ENCODE data around the gene MEAK7.
"Not testable (repeated sequence)": the region's sequence is repeated elsewhere in the genome, so short reads cannot be mapped to it uniquely, and the experiment has no call there.

MEAK7 gene

DNA sequence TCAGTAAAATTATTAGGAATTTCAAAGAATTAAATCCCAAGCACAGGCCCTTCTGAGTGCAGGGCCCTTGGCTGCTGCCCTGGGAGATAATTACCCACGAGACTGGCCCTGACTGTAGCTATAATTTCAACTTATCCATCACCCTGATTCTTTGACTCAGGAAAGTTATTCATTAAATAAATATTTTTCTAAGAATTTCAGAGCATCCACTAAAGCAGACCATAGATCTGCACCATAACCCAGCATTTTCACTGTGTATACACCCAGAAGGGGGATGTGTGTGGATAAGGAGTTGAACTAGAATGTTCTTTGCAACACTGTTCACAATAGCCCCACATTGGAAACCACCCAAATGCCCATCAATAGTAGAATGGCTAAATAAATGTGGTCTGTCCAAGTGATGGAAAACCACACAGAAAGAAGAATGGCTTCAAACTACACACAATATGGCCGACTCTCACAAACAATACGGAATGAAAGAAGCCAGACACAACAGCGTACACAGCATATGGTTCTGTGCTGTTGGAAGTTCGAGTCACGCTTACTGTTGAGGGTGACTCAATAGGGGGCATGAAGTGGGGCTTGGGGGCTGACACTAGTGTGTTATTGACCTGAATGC lies 33.9 kb upstream of the MEAK7 start:
- Mint-ChIP-seq H3K4me3 (no peak overlapping the region), H3K36me3 (no peaks in the 10 kb centered on the region), H3K27ac (no peak overlapping the region), H3K4me1 (no peaks in the 10 kb centered on the region), H3K9me3 (no peaks in the 10 kb centered on the region)
- DNase-seq (ENCODE audit: low spot score in 2 of 2) (no peak), ATAC-seq (no peak)

DNA sequence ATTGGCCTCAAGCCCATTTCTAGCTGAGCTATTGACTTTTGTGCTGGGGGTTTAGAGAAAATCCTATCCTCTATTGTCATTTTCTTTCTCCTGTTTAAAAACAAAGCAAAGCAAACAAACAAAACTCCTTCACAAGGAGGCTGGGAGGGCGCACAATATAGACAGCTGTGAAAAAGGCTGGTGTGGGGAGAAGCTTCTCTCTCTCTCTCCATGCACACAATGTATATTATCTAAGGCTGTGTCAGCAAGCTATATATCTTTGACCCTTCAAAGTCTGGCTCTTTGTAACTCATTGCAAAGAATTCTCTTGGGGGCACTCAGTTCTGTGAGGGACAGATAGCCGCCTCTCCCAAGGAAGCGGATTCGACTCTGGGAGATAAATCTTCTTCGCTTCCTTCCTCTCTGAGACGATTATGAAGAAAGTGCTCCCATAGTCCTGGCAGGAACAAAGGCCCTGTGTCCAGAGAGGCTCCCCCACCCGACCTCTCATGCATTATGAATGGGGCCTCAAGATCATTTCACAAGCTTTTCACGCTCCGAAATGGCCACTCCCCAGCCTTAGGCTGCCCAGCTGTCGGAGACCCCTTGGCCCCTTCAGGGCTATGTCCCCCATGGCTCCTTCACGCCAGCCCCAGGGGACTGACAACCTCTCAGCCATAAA lies 33.2 kb upstream of the MEAK7 start:
- Mint-ChIP-seq H3K27ac (no peak overlapping the region), H3K4me3 (no peak overlapping the region), H3K36me3 (no peaks in the 10 kb centered on the region), H3K9me3 (no peaks in the 10 kb centered on the region), H3K4me1 (peaks cover 3% of the 10 kb centered on the region)
- ATAC-seq (no peak), DNase-seq (ENCODE audit: low spot score in 2 of 2) (no peak)

DNA sequence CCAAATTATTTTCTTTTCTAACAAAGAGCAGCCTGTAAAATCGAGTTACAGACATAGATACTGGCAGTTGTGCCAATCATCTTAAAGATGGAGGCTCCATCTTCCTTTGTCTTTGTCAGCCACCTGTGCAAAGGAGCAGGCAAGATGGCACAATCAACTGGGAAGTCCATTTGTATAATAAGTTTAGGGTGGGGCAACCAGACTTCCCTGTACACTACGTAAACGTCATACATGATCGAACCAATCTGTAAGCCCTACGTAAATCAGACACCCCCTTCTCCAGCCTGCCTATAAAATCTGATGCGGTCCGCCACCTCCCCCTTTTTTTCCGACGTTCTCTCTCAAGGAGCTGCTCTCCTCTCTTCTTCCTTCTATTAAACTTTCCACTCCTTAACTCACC lies 31.4 kb upstream of the MEAK7 start:
- DNase-seq (ENCODE audit: low spot score in 2 of 2) (no peak), ATAC-seq (no peak)
- Mint-ChIP-seq H3K9me3 (no peaks in the 10 kb centered on the region), H3K27ac (no peak overlapping the region), H3K4me1 (peaks cover 13% of the 10 kb centered on the region), H3K36me3 (no peaks in the 10 kb centered on the region), H3K4me3 (no peak overlapping the region)

DNA sequence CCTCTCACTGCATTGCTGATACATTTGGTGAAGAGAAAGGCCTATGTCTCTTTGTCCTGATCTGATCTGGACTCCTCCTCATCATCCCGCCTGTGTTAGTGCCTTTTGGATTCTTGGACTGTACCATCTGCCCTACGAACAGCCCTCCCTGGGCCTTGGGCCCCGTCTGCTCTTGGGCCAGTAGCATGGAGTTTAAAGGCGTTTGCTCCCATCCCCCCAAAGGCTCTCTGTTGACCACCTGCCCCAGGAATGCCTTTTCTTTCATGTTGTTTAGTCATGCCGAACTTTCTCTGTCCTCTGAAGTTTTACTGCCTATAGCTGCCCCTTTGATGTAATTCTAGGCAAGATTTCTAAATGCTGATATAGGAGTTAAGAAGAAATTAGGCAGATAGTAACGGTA lies 30.9 kb upstream of the MEAK7 start:
- DNase-seq (ENCODE audit: low spot score in 2 of 2) (no peak), ATAC-seq (no peak)
- Mint-ChIP-seq H3K9me3 (peaks cover 2% of the 10 kb centered on the region), H3K4me3 (no peak overlapping the region), H3K27ac (peak overlapping the region; percentile 50), H3K4me1 (peaks cover 13% of the 10 kb centered on the region), H3K36me3 (no peaks in the 10 kb centered on the region)

DNA sequence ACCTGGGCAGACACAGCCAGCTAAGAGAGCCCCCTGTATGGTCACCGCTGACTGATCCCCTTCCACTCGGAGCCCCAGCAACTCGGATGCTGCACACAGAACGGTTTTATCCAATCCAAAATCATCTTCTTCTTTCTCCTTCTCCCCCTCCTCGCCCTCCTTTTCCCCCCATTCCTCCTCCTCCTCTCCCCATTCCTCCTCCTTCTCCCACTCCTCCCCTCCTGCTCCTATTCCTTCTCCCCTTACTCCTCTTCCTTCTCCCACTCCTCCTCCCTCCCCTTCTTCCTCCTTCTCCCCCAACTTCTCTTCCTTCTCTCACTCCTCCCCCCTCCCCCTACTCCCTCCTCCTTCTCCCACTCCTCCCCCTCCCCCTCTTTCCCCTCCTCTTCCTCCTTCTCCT lies 30.4 kb upstream of the MEAK7 start:
- no peak for ATAC-seq
- peaks cover 5% of the 10 kb centered on the region for H3K9me3 Mint-ChIP-seq
- DNase-seq (ENCODE audit: low spot score in 2 of 2) = no peak
- H3K27ac Mint-ChIP-seq = peak overlapping the region; percentile 50
- peaks cover 13% of the 10 kb centered on the region for H3K4me1 Mint-ChIP-seq
- H3K4me3 Mint-ChIP-seq = no peak overlapping the region
- no peaks in the 10 kb centered on the region for H3K36me3 Mint-ChIP-seq

DNA sequence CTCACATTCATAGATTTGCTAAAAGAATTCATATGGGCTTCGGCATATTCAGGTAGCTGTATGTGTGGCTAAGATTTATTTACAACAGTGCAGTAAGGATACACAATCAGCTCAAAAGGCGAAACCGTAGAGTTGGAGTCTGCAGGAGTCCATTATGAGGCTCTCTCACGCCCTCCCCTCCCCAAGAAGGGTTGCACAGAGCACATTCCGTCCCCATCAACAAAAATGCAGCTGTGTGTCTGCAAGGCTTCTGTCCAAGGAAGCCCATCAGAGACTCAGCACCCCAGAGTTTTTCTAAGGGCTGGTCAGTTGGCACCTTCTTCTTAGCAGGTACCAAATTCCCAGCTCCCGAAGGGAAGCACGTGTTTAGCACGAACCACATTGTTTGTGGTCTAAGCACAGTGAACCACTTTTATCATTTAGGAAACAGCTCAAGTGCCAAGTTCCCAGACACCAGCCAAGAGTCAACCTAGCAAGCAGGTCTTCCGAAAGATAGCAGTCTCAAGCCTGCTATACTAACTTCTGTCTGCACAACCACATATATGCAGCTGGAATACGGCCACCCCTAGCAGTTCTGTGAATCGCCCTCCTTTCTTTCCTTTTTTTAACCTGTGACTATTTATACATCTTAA lies 28.5 kb upstream of the MEAK7 start:
- H3K27ac Mint-ChIP-seq = no peak overlapping the region
- DNase-seq (ENCODE audit: low spot score in 2 of 2) (no peak), ATAC-seq (no peak)
- H3K36me3 Mint-ChIP-seq = no peaks in the 10 kb centered on the region
- H3K9me3 Mint-ChIP-seq = peaks cover 11% of the 10 kb centered on the region
- H3K4me1 Mint-ChIP-seq = peaks cover 20% of the 10 kb centered on the region
- H3K4me3 Mint-ChIP-seq = no peak overlapping the region

DNA sequence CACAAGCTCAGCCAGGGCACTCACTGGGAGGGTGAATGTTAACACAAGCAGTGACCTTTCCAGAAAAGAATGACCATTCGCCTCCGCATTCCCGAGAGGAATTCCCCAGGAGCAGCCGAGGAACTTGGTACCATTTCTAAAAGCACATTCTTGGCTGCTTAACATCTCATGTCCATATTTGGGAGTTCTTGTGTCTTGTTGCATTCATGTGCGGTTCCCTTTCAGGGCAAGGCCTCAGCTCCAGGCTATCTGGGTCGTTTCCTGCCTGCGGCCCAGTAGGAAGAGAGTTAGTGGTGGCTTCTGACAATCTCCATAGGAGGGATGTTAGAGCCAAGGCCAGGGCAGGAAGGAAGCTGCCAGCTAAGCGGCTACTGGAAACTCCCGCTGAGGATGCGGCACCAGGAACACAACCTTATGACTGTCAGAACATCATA lies 27.8 kb upstream of the MEAK7 start:
- no peak for DNase-seq (ENCODE audit: low spot score in 2 of 2)
- peak overlapping the region; percentile 21 for H3K27ac Mint-ChIP-seq
- peaks cover 11% of the 10 kb centered on the region for H3K9me3 Mint-ChIP-seq
- peaks cover 20% of the 10 kb centered on the region for H3K4me1 Mint-ChIP-seq
- no peaks in the 10 kb centered on the region for H3K36me3 Mint-ChIP-seq
- peak; percentile 51 for ATAC-seq
- H3K4me3 Mint-ChIP-seq = no peak overlapping the region

DNA sequence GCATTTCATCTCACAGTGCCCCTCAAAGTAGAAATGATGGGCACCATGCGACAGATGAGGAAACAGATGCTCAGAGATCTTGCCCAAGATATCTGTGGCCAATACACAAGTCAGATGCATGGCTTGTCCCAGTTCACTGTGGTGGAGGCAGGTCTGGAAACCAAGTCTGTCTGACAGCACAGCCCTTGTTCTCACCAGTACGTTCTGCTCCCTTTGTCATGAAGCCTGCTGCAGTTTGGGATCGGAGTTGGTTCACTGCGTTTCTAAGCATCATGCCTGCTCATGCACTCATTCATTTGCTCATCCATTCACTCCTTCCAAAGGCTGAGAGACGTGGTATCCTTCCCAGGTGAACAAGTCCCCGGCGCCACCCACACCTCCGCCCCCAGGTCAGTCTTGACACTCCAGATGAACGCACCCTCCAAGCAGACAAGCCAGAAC lies 27.2 kb upstream of the MEAK7 start:
- H3K36me3 Mint-ChIP-seq = no peaks in the 10 kb centered on the region
- peaks cover 20% of the 10 kb centered on the region for H3K4me1 Mint-ChIP-seq
- H3K4me3 Mint-ChIP-seq = no peak overlapping the region
- ATAC-seq (no peak), DNase-seq (ENCODE audit: low spot score in 2 of 2) (no peak)
- H3K9me3 Mint-ChIP-seq = peaks cover 11% of the 10 kb centered on the region
- peak overlapping the region; percentile 21 for H3K27ac Mint-ChIP-seq

DNA sequence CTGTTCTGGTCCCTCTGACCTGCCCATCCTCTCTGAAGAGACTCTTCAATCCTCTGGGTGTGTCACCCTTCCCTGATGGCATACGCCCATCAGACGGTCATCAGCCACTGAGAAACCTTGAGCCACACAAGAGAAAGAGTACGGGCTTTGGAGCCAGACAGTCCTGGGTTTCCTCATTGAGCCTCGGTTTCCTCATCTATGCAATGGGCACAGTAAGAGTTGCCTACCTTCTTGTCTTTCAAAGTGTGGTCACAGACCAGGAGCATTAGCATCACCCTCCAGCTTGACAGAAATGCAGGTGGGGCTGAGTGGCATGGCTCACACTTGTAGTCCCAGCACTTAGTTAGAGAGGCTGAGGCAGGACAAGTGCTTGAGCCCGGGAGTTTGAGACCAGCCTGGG lies 26.1 kb upstream of the MEAK7 start:
- Mint-ChIP-seq H3K4me3 (no peak overlapping the region), H3K27ac (no peak overlapping the region), H3K4me1 (peaks cover 20% of the 10 kb centered on the region), H3K36me3 (no peaks in the 10 kb centered on the region), H3K9me3 (peaks cover 11% of the 10 kb centered on the region)
- ATAC-seq (no peak), DNase-seq (ENCODE audit: low spot score in 2 of 2) (no peak)

DNA sequence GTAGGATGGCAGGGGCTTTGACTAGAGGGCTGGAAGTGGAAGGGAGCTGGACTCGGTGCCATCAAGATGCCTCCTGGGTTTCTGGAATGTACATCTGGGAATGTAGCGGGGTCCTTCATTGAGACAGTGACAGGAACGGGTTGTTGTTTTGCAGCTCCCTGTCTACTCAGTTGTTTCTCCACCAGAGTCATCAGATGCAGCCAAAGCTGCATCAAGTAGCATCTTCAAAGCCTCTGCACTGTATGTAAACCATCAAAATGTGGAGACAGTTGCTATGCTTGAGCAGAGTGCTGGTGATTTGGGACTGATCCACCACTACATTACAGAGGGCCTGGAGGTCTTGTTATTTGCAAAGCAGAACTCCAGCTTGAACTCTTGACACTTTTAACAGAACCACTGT lies 25.1 kb upstream of the MEAK7 start:
- Mint-ChIP-seq H3K4me3 (no peak overlapping the region), H3K9me3 (peaks cover 11% of the 10 kb centered on the region), H3K4me1 (peaks cover 25% of the 10 kb centered on the region), H3K36me3 (no peaks in the 10 kb centered on the region), H3K27ac (no peak overlapping the region)
- DNase-seq (ENCODE audit: low spot score in 2 of 2) (no peak), ATAC-seq (no peak)

DNA sequence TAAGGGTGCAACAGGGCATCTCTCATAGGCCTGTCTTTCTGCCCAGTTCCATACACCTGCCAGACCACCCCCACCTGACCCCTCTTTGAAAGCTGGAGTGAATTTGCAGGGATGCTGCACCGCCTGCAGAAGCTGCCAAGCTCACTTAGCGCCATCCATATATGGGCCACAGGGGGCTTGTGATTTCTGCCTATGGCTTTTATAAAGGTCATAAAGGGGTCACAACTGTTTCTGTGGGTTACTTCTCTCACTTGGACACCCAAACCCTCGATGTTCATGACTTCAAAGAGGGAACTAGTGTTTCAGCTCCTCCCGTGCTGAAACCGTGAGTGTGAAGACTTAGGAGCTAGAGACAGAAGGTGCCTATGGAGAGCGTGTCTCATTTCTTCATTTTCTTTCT lies 23.9 kb upstream of the MEAK7 start:
- no peak overlapping the region for H3K4me3 Mint-ChIP-seq
- no peak overlapping the region for H3K27ac Mint-ChIP-seq
- H3K9me3 Mint-ChIP-seq = peaks cover 11% of the 10 kb centered on the region
- H3K36me3 Mint-ChIP-seq = no peaks in the 10 kb centered on the region
- ATAC-seq (no peak), DNase-seq (ENCODE audit: low spot score in 2 of 2) (no peak)
- H3K4me1 Mint-ChIP-seq = peaks cover 25% of the 10 kb centered on the region

DNA sequence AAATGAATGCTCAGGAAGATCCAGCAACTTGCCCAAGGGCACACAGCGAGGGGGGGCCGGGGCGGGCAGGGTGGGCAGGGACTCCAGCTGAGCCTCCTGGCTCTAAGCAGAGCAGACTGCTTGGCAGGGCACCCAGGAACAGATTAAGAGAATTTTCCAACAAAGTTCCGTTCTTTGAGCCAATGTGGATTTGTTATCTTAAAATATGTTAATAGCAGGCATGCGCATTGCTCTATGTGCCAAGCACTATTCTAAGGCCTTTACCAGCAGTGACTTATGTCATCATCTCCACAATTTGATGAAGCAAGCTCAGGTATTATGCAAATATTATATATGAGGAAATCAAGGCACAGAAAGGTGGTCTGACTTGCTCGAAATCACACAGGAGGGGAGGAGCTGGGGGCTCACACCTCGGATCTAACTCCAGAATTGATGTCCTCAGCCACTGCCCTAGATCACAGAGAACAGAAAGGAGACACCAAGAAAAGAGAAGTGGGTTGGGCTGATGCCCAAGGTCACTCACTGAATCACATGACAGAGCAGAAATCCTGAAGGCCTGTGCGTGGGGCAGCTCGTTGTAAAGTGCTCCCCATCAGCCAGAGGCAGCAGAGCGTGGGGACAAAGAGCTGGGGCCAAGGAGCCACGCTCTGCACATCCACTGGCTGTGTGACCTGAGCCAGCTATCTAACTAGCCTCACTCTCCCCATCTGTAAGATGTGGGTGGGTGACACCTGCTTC lies 23.2 kb upstream of the MEAK7 start:
- no peaks in the 10 kb centered on the region for H3K36me3 Mint-ChIP-seq
- H3K27ac Mint-ChIP-seq = peak overlapping the region; percentile 62
- no peak overlapping the region for H3K4me3 Mint-ChIP-seq
- ATAC-seq (no peak), DNase-seq (ENCODE audit: low spot score in 2 of 2) (no peak)
- peaks cover 11% of the 10 kb centered on the region for H3K9me3 Mint-ChIP-seq
- peaks cover 22% of the 10 kb centered on the region for H3K4me1 Mint-ChIP-seq

DNA sequence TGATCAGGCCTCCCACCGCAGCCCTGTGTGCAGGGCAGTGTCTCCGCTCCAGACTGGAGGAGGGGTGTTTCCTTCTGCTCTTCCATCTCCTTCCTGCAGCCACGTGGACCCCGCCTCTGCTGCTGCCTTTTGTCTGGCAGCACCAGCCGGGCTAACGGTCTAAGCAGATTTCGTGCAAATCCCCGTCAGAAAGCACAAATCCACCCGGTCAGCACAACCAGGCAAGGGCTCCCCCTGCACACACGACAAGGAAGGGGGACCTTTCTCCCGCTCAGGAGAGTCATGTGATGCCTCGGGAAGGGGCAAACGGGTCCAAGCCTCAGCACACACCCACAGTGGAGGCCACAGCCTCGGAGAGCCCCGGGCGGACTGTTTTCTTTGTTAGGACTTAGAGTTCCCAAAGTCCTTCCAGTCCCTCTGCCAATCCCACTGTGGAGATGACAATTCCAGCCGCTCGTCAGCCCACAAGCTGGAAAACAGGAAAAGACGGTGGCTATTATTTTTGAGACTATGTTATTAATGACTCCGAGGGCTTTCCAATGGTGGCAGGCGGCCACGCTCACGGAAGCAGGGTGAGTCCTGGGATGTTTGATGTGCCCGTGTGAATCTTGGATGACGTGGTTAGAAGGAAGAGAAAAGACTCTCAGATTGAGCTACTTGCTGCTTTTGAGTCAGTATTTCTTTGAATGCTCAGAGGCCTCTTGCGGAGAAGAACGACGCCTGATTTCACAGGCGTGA lies 22.5 kb upstream of the MEAK7 start:
- peak overlapping the region; percentile 62 for H3K27ac Mint-ChIP-seq
- DNase-seq (ENCODE audit: low spot score in 2 of 2) (no peak), ATAC-seq (no peak)
- peaks cover 15% of the 10 kb centered on the region for H3K4me1 Mint-ChIP-seq
- no peaks in the 10 kb centered on the region for H3K36me3 Mint-ChIP-seq
- H3K9me3 Mint-ChIP-seq = peaks cover 11% of the 10 kb centered on the region
- H3K4me3 Mint-ChIP-seq = no peak overlapping the region

DNA sequence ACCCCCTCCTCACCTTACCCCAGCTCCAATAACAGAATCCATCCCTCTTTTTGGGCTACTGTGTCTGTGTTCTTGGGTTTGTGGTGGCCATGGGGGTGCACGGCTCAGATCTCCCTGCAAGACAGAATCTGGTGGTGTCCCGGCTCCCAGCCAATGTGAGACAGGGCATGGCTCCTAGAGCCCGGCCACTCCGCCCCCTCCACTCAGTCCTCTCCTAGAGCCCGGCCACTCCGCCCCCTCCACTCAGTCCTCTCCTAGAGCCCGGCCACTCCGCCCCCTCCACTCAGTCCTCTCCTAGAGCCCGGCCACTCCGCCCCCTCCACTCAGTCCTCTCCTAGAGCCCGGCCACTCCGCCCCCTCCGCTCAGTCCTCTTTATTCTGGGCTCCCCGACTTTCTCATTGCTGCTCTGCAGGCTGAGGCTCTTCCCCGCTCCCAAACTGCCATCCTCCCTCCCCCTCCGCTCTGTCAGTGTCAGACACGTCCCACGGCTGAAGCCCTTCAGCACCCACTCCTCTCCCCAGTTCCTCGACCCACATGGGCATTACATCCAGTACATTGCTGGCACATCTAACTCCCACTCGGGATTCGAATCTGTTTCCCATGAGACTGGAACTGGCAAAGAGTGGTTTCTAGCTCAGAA lies 20.6 kb upstream of the MEAK7 start:
- peaks cover 20% of the 10 kb centered on the region for H3K4me1 Mint-ChIP-seq
- not testable (repeated sequence) for ATAC-seq; H3K4me3 Mint-ChIP-seq; H3K36me3 Mint-ChIP-seq; DNase-seq (ENCODE audit: low spot score in 2 of 2); H3K27ac Mint-ChIP-seq; H3K9me3 Mint-ChIP-seq
